Measurements from ENCODE around the gene DFFB. TPM values are rescaled to one million over a fixed set of nuclear protein-coding genes. Genes with fewer than 3 reads are reported as not detected.

The DFFB gene
- total RNA-seq, 2 experiments from 2014 or later = 9.0 to 9.5 TPM

Other genes with a start within 250 kb of the DFFB start
- 10 to 100 TPM; 15.6 to 20.2 TPM for gene MEGF6, start 246.0 kb upstream of the DFFB start, total RNA-seq
- 10 to 100 TPM; 15.9 to 17.3 TPM for gene TPRG1L, start 232.5 kb upstream of the DFFB start, total RNA-seq
- 10 to 100 TPM; 34.7 to 38.9 TPM for gene WRAP73, start 207.4 kb upstream of the DFFB start, total RNA-seq
- gene TP73, start 205.0 kb upstream of the DFFB start, total RNA-seq = 1 to 10 TPM; 2.0 to 2.6 TPM
- not detected for gene CCDC27, start 105.0 kb upstream of the DFFB start, total RNA-seq
- not detected for gene SMIM1, start 84.7 kb upstream of the DFFB start, total RNA-seq
- gene LRRC47, start 61.0 kb upstream of the DFFB start, total RNA-seq = 10 to 100 TPM; 32.4 to 33.5 TPM
- 10 to 100 TPM; 43.0 to 46.0 TPM for gene CEP104, start 265 bp upstream of the DFFB start, total RNA-seq
- gene C1orf174, start 42.8 kb downstream of the DFFB start, total RNA-seq = 10 to 100 TPM; 24.1 to 25.5 TPM

Measured in activated CD4-positive, alpha-beta memory T cell treated with anti-CD3 and anti-CD28 coated beads, Interleukin-2, amount 10 ng/mL, durations not matched to agents 7 days and 5 days (primary cell).